ENCODE data around the gene TSPEAR.
A peak's percentile ranks its signal among the peaks of the same experiment; 100 is the strongest.
"Not testable (repeated sequence)": the region's sequence is repeated elsewhere in the genome, so short reads cannot be mapped to it uniquely, and the experiment has no call there.

The TSPEAR gene

GRCh38 chr21:44681861-44682579, 29.4 kb downstream of the TSPEAR start, which contains the start of gene KRTAP12-1:
TSS of gene KRTAP12-1 (minus strand) at chr21:44682163. CDS start at chr21:44682123, 40 bp downstream.
- DNase-seq: no peak

DNA sequence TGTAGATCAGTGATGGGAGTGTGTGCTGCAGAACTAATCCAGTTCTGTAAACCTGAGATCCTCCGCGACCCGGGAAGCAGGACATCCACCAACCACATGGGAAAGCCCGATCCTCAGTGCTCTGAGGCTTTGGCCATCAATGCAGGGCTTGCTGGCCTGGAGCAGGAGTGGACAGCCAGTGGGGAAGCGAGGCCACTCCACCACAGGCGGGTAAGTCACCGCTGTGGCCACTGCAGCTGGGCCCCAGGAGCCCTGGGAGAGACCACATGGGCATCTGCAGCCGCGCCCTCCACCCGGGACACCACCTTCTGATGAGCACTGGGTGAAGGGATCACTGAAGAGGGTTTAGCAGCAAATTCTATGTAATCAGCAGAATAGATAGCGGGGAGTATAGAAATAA, 30.2 kb downstream of the TSPEAR start:
- no peak for DNase-seq

GRCh38 chr21:44677881-44678280, 33.5 kb downstream of the TSPEAR start:
- no peak for DNase-seq

GRCh38 chr21:44671911-44672310, 39.5 kb downstream of the TSPEAR start:
- no peak for DNase-seq

GRCh38 chr21:44670642-44671432, 40.5 kb downstream of the TSPEAR start:
- DNase-seq: no peak

GRCh38 chr21:44667612-44668011, 43.8 kb downstream of the TSPEAR start:
- DNase-seq: no peak

GRCh38 chr21:44666401-44667320, 44.7 kb downstream of the TSPEAR start, which contains the start of gene KRTAP12-2:
TSS of gene KRTAP12-2 (minus strand) at chr21:44666927. CDS start at chr21:44666886, 41 bp downstream.
- DNase-seq: no peak

GRCh38 chr21:44664691-44665090, 46.7 kb downstream of the TSPEAR start:
- DNase-seq: no peak

DNA sequence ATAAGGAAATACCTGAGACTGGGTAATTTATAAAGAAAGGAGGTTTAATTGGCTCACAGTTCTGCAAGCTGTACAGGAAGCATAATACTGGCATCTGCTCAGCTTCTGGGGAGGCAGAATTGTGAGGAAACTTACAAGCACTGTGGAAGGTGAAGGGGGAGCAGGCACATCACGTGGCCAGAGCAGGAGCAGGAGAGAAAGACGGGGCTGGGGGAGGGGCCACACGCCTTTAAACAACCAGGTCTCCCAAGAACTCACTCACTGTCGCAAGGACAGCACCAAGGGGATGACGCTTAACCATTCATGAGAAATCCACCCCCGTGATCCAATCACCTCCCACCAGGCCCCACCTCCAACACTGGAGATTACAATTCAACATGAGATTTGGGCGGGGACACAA, 49.8 kb downstream of the TSPEAR start:
- not testable (repeated sequence) for DNase-seq

- no peak for DNase-seq
Observed at GRCh38 chr21:44658913-44659595, 52.3 kb downstream of the TSPEAR start.

DNA sequence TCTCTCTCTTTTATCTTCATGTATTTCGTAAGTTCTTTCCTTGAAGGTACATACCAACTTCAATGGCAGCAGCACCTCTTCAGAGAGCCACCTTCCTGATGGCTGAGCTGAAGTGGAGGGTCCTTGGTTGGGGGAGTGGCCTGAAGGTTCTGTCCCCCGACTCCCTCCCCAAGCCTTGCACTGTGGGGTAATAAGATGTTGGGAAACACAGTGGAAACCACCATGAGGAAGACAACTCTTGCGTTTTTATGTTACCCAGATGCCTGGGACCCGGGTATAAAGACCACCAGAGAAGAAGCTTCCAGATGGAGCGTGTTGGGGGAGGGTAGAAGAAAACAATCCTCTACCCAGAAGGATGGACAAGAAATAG, 52.8 kb downstream of the TSPEAR start:
- DNase-seq: no peak

DNA sequence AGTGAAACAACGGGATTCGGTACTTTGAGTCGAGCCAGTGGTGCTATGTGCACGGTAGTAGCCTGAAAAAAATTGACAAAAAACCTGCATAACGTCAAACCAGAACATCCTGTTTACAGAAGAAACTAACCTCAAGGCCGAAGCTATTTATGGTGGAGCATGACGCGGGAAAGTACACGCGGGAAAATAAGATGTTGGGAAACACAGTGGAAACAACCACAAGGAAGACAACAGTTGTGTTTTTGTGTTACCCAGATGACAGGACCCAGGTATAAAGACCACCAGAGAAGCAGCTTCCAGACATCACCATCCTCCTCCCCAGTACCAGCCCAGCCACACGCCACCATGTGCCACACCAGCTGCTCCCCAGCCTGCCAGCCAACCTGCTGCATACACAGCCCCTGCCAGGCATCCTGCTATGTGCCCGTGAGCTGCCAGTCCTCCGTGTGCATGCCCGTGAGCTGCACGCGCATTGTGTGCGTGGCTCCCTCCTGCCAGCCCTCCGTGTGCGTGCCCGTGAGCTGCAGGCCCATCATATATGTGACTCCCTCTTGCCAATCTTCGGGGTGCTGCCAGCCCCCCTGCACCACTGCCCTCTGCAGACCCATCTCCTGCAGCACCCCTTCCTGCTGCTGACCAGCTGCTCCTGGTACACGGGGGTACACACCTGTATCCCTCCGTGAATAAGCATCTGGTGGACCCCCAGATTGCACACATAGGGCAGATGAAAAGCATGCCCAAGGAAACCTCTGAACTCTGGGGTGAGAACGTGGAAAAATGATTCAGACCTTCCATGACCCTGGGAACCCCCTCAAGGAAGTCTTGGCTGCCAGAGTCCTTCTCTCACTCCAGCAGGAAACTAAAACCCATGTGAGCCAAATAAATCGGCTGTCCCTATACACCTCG, 53.5 kb downstream of the TSPEAR start, which contains the start of gene KRTAP12-3:
Gene KRTAP12-3, plus strand, starts transcription at position 298 of the 906 bp plus-strand sequence. Its CDS starts 48 bp downstream, at position 346.
- no peak for DNase-seq

DNA sequence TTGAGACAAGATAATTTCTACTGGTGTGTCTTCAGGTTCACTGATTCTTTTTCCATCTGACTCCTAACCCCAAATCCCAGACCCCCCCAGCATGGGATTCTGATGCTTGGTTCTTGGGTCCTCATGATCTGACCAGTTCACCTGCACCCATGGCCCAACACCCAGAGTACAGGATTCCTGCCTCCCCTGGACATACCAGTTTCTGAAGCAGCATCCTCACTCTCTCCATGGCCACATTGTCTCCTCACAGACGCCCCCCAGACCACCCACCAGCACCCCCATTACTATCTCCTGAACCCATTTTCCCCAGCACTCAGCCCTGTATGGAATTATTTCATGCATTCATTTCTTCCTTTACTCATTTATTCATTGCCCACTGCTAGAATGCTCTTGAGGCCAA, 54.5 kb downstream of the TSPEAR start:
- no peak for DNase-seq

DNA sequence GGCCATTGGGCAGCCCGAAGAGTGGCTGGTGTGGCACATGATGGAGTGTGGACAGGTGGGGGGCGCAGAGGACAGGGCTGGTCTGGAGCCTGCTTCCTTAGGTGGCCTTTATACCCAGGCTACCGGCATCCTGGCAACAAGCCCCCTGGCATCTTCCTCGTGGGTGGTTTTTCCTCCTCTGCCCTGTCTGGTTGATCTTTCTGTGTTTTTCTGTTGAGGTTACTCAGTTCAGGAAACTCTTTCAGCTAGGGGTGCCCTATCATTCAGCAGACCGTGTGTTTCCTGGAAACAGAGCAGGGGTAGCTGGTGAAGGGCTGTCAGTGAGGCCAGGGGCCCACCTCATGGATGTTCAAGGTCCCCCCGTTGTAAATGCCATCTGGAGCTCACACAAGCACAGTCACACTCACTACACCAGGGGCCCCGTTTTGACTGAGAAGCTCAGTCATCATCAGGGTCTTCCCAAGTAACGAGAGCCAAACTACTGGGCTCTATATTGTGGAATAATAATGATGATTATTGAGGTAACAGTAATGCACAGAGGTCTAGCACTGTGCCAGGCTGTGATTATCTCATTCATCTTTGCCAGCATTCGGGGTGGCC, 56.7 kb downstream of the TSPEAR start, which contains the start of gene KRTAP12-4:
Gene KRTAP12-4, minus strand, starts transcription at position 84 of the 600 bp plus-strand sequence. Its CDS starts 45 bp downstream, at position 39.
- no peak for DNase-seq

- no peak for DNase-seq
Observed at GRCh38 chr21:44653656-44654575, 57.5 kb downstream of the TSPEAR start.

GRCh38 chr21:44653123-44653522, 58.2 kb downstream of the TSPEAR start:
- DNase-seq: peak in 1 of 2 experiments; percentile 3

DNA sequence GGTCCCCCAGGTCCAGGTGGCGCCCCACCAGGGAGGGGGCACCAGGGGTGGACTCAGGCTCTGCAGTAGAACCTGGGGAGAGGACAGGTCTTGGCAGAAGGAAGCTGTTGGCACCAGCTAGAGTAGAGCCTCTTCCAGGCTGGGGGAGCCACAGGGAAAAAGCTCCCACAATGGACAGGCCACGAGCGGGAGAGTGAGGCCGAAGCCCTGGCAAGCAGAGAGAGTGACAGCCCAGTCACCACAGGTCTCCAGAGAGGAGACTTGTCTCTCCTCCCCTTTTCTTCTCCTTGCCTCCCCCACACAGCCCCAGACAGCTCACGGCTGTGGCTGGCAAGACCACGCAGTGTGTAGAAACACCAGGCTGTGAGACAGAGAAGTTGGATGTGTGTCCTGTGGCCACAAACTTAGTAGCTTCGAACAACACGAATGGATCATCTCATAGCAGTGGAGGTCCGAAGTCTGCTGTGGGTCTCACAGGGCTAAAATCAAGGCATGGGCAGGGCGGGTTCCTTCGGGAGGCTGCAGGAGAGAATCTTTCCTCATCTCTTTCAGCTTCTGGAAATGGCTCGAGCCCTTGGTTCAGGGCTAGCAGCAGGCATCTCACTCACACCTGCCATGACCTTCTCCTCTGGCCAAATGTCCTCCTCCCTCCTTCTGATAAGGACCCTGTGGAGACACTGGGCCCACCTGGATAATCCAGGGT, 60.2 kb downstream of the TSPEAR start:
- no peak for DNase-seq

GRCh38 chr21:44650265-44650972, 61.0 kb downstream of the TSPEAR start:
- DNase-seq: no peak

Data from NCI-H526 (cell line).